Ovary (tissue), 3 donors: ENCODE results near the gene PRSS1.

Experiments
- CTCF ChIP-seq, 3 donors: fragments of 450-650 bp in 2 of 3; fragments of 200-600 bp in 1 of 3; IDR thresholded peaks; one replicate each; pipeline versions ENCODE4 v1.5.1 to v1.8.0; 2016 to 2022; ENCODE audit warnings: antibody characterized with exemption in 3 of 3, mild to moderate bottlenecking in 1 of 3
- EP300 ChIP-seq: sonication (generic); formaldehyde crosslinking; IDR thresholded peaks from one replicate; pipeline ENCODE4 v1.6.1; 2017; ENCODE audit warnings: antibody characterized with exemption
- POLR2A ChIP-seq: fragments of 450-650 bp; IDR thresholded peaks from one replicate; pipeline ENCODE4 v1.6.1; 2017; ENCODE audit warnings: antibody characterized with exemption, mild to moderate bottlenecking, moderate library complexity
- donor health status: DM: no; HTN: no; CAD: no.

GRCh38 chr7:142798451-142799436, 49.5 kb downstream of the PRSS1 start:
- no peak for TF ChIP-seq CTCF (IDR thresholded peaks at IDR 0.05)
- TF ChIP-seq EP300 = no peak
- TF ChIP-seq POLR2A = no peak
